HepG2 (cell line): ENCODE data around the gene LST1. TPM values are rescaled to one million over a fixed set of nuclear protein-coding genes. Genes with fewer than 3 reads are reported as not detected.

Experiments
- BRD4 ChIP-seq: sonication (generic); formaldehyde crosslinking; IDR thresholded peaks from 2 replicates; pipeline ENCODE4 v1.4.0; 2020; ENCODE audit warnings: missing genetic modification reagents
- DNMT1 ChIP-seq: sonication (generic); formaldehyde crosslinking; IDR thresholded peaks from 2 replicates; pipeline ENCODE4 v1.5.1; 2020; ENCODE audit warnings: mild to moderate bottlenecking, missing genetic modification reagents
- GTF2F1 ChIP-seq: fragments of 150-350 bp; IDR thresholded peaks from 2 replicates; pipeline ENCODE4 v1.6.1; 2014; ENCODE audit warnings: low read length
- HNRNPUL1 ChIP-seq: fragments of 200-400 bp; formaldehyde crosslinking; IDR thresholded peaks from 2 replicates; pipeline ENCODE4 v1.6.1; 2017; ENCODE audit warnings: low read depth, mild to moderate bottlenecking, low read length, moderate library complexity
- POLR2AphosphoS2 ChIP-seq: IDR thresholded peaks from 2 replicates; pipeline ENCODE4 v1.6.1; 2011; ENCODE audit warnings: low read depth, low read length, improper control_type of control experiment
- PPARG ChIP-seq: conservative IDR thresholded peaks from 2 replicates; pipeline ENCODE4 v1.6.1; 2016; ENCODE audit warnings: missing biosample characterization, missing genetic modification reagents
- SETDB1 ChIP-seq: sonication (generic); formaldehyde crosslinking; IDR thresholded peaks from 2 replicates; pipeline ENCODE4 v1.5.1; 2020; ENCODE audit warnings: missing genetic modification reagents, mild to moderate bottlenecking, borderline replicate concordance
- SSRP1 ChIP-seq: IDR thresholded peaks from 2 replicates; pipeline ENCODE4 v1.6.1; 2016; ENCODE audit warnings: control low read depth
- TARDBP ChIP-seq: sonication (generic); formaldehyde crosslinking; IDR thresholded peaks from 2 replicates; pipeline ENCODE4 v1.8.0; 2022; ENCODE audit warnings: mild to moderate bottlenecking, missing genetic modification reagents
- ZNF367 ChIP-seq: sonication (generic); formaldehyde crosslinking; IDR thresholded peaks from 2 replicates; pipeline ENCODE4 v1.4.0; 2020; ENCODE audit warnings: missing genetic modification reagents, borderline replicate concordance
- ZNF839 ChIP-seq: sonication (generic); formaldehyde crosslinking; IDR thresholded peaks from 2 replicates; pipeline ENCODE4 v1.4.0; 2020; ENCODE audit warnings: missing genetic modification reagents, mild to moderate bottlenecking, borderline replicate concordance
- polyA plus RNA-seq, 8 experiments: library from polyadenylated mRNA; depleted of rRNA in 3 of 8; stranded (reverse) in 7 of 8; unstranded in 1 of 8; fragments of >200 nt; fragmentation: Illumina TruSeq in 4 of 8; extraction: Trizol in 4 of 8; gene quantifications; 2 replicates each; pipeline versions ENCODE4 v1.2.1 to v1.2.3, GENCODE V29; 2011 to 2016; ENCODE audit warnings: low read depth in 4 of 8, missing spikeins in 1 of 8, mixed read lengths in 1 of 8; ENCODE audit not compliant: insufficient read depth in 1 of 8
- total RNA-seq, 5 experiments: library from RNA; depleted of rRNA; stranded (reverse); fragments of >200 nt; fragmentation: Illumina TruSeq; extraction: Trizol; gene quantifications; 2 replicates each; pipeline ENCODE4 v1.2.3, GENCODE V29; 2016; ENCODE audit warnings: low read depth in 1 of 5
- TF ChIP-seq, protein P1 (sequence below): sonication (generic); formaldehyde crosslinking; IDR thresholded peaks from 2 replicates; pipeline ENCODE4 v1.4.0; 2020; ENCODE audit warnings: missing genetic modification reagents, mild to moderate bottlenecking, borderline replicate concordance
- TF ChIP-seq, protein P2 (sequence below): sonication (generic); formaldehyde crosslinking; IDR thresholded peaks from 2 replicates; pipeline ENCODE4 v1.4.0; 2020; ENCODE audit warnings: mild to moderate bottlenecking, missing genetic modification reagents, borderline replicate concordance
- TF ChIP-seq, protein P3 (sequence below): sonication (generic); formaldehyde crosslinking; IDR thresholded peaks from 2 replicates; pipeline ENCODE4 v1.5.0; 2020; ENCODE audit warnings: missing genetic modification reagents
- TF ChIP-seq, protein P4 (sequence below): sonication (generic); formaldehyde crosslinking; IDR thresholded peaks from 2 replicates; pipeline ENCODE4 v1.4.0; 2020; ENCODE audit warnings: missing genetic modification reagents
- TF ChIP-seq, protein P5 (sequence below): sonication (generic); formaldehyde crosslinking; IDR thresholded peaks from 2 replicates; pipeline ENCODE4 v1.9.0; 2021; ENCODE audit warnings: missing genetic modification reagents, borderline replicate concordance
- TF ChIP-seq, protein P6 (sequence below): sonication (generic); formaldehyde crosslinking; IDR thresholded peaks from 2 replicates; pipeline ENCODE4 v1.4.0; 2020; ENCODE audit warnings: missing genetic modification reagents, borderline replicate concordance
- TF ChIP-seq, protein P7 (sequence below): sonication (generic); formaldehyde crosslinking; IDR thresholded peaks from 2 replicates; pipeline ENCODE4 v1.5.1; 2020; ENCODE audit warnings: missing genetic modification reagents, mild to moderate bottlenecking, borderline replicate concordance

Gene LST1
- total and polyA plus RNA-seq, 2 of the 13 experiments (the other 11 are each of a cell fraction or from before 2014, with no cell fraction given) = not detected

DNA sequence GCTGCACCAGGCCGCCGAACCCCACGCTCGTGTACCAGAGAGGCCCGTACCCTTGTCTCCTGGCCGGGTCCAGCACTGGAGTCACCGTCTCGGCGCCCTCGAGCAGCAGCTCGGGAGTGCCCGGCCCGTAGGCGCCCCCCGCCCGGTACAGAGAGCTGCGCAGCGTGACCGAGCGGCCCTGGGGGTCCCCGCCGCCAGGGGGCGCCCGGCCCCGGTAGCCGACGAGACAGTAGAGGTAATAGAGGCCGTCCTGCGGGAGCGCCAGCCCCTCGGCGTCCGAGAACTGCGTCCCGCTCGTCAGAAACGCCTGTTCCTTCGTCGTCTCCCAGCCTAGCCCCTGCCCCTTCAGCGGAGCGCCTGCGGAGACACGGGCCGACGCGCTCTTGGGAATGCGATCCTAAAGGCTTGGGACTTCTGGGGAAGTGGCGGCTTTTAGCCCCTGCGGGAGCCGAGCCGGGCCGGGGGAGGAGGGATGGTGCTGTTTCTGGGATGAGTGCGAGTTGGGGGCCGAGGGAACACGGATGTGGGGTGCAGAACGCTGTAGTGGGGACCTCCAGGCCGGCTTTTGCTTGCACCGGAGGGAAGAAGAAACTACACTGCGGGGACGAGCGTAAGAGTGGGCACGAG is 5.2 kb upstream of the LST1 start (continued):
- TF ChIP-seq, protein P1, sequence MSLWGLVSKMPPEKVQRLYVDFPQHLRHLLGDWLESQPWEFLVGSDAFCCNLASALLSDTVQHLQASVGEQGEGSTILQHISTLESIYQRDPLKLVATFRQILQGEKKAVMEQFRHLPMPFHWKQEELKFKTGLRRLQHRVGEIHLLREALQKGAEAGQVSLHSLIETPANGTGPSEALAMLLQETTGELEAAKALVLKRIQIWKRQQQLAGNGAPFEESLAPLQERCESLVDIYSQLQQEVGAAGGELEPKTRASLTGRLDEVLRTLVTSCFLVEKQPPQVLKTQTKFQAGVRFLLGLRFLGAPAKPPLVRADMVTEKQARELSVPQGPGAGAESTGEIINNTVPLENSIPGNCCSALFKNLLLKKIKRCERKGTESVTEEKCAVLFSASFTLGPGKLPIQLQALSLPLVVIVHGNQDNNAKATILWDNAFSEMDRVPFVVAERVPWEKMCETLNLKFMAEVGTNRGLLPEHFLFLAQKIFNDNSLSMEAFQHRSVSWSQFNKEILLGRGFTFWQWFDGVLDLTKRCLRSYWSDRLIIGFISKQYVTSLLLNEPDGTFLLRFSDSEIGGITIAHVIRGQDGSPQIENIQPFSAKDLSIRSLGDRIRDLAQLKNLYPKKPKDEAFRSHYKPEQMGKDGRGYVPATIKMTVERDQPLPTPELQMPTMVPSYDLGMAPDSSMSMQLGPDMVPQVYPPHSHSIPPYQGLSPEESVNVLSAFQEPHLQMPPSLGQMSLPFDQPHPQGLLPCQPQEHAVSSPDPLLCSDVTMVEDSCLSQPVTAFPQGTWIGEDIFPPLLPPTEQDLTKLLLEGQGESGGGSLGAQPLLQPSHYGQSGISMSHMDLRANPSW (CRISPR knock-in tag) = peak; percentile 31; the same call in 1 of the 2 replicates
- TF ChIP-seq BRD4 (peak; percentile 47; the same call in 1 of the 2 replicates), SETDB1 (no peak), HNRNPUL1 (no peak), SSRP1 (CRISPR knock-in tag) (no peak), TARDBP (CRISPR knock-in tag) (peak; percentile 55; the same call in 1 of the 2 replicates), ZNF839 (CRISPR knock-in tag) (no peak), ZNF367 (CRISPR knock-in tag) (no peak), PPARG (CRISPR knock-in tag) (peak; percentile 60; the same call in 1 of the 2 replicates), DNMT1 (CRISPR knock-in tag) (0 out of 2 replicates have a peak, but pooled peaks have one; percentile 55), POLR2AphosphoS2 (no peak), GTF2F1 (no peak)
- TF ChIP-seq, protein P2, sequence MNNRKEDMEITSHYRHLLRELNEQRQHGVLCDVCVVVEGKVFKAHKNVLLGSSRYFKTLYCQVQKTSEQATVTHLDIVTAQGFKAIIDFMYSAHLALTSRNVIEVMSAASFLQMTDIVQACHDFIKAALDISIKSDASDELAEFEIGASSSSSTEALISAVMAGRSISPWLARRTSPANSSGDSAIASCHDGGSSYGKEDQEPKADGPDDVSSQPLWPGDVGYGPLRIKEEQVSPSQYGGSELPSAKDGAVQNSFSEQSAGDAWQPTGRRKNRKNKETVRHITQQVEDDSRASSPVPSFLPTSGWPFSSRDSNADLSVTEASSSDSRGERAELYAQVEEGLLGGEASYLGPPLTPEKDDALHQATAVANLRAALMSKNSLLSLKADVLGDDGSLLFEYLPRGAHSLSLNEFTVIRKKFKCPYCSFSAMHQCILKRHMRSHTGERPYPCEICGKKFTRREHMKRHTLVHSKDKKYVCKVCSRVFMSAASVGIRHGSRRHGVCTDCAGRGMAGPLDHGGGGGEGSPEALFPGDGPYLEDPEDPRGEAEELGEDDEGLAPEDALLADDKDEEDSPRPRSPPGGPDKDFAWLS (CRISPR knock-in tag) = 0 out of 2 replicates have a peak, but pooled peaks have one; percentile 73
- TF ChIP-seq, protein P3, sequence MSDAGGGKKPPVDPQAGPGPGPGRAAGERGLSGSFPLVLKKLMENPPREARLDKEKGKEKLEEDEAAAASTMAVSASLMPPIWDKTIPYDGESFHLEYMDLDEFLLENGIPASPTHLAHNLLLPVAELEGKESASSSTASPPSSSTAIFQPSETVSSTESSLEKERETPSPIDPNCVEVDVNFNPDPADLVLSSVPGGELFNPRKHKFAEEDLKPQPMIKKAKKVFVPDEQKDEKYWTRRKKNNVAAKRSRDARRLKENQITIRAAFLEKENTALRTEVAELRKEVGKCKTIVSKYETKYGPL (CRISPR knock-in tag) = no peak
- TF ChIP-seq, protein P4, sequence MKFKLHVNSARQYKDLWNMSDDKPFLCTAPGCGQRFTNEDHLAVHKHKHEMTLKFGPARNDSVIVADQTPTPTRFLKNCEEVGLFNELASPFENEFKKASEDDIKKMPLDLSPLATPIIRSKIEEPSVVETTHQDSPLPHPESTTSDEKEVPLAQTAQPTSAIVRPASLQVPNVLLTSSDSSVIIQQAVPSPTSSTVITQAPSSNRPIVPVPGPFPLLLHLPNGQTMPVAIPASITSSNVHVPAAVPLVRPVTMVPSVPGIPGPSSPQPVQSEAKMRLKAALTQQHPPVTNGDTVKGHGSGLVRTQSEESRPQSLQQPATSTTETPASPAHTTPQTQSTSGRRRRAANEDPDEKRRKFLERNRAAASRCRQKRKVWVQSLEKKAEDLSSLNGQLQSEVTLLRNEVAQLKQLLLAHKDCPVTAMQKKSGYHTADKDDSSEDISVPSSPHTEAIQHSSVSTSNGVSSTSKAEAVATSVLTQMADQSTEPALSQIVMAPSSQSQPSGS = peak; percentile 65
- TF ChIP-seq, protein P5, sequence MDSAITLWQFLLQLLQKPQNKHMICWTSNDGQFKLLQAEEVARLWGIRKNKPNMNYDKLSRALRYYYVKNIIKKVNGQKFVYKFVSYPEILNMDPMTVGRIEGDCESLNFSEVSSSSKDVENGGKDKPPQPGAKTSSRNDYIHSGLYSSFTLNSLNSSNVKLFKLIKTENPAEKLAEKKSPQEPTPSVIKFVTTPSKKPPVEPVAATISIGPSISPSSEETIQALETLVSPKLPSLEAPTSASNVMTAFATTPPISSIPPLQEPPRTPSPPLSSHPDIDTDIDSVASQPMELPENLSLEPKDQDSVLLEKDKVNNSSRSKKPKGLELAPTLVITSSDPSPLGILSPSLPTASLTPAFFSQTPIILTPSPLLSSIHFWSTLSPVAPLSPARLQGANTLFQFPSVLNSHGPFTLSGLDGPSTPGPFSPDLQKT (CRISPR knock-in tag) = no peak
- TF ChIP-seq, protein P6, sequence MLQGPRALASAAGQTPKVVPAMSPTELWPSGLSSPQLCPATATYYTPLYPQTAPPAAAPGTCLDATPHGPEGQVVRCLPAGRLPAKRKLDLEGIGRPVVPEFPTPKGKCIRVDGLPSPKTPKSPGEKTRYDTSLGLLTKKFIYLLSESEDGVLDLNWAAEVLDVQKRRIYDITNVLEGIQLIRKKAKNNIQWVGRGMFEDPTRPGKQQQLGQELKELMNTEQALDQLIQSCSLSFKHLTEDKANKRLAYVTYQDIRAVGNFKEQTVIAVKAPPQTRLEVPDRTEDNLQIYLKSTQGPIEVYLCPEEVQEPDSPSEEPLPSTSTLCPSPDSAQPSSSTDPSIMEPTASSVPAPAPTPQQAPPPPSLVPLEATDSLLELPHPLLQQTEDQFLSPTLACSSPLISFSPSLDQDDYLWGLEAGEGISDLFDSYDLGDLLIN = no peak
- TF ChIP-seq, protein P7, sequence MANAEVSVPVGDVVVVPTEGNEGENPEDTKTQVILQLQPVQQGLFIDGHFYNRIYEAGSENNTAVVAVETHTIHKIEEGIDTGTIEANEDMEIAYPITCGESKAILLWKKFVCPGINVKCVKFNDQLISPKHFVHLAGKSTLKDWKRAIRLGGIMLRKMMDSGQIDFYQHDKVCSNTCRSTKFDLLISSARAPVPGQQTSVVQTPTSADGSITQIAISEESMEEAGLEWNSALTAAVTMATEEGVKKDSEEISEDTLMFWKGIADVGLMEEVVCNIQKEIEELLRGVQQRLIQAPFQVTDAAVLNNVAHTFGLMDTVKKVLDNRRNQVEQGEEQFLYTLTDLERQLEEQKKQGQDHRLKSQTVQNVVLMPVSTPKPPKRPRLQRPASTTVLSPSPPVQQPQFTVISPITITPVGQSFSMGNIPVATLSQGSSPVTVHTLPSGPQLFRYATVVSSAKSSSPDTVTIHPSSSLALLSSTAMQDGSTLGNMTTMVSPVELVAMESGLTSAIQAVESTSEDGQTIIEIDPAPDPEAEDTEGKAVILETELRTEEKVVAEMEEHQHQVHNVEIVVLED (CRISPR knock-in tag) = peak; percentile 23; the same call in 1 of the 2 replicates
